Glutamatergic neuron (in vitro differentiated cells): ENCODE data around the gene AP3D1. TPM values are rescaled to one million over a fixed set of nuclear protein-coding genes. Genes with fewer than 3 reads are reported as not detected.
A peak's percentile ranks its signal among the peaks of the same experiment; 100 is the strongest.
"Not testable (repeated sequence)": the region's sequence is repeated elsewhere in the genome, so short reads cannot be mapped to it uniquely, and the experiment has no call there.

Experiments
- DNase-seq: peaks from one replicate; pipeline ENCODE4 v3.0.0; 2022
- H3K27ac Mint-ChIP-seq: one replicate; pipeline ENCODE4 v1.8.0; 2020; ENCODE audit warnings: mild to moderate bottlenecking, mixed read lengths, inconsistent platforms; ENCODE audit not compliant: unreplicated experiment
- H3K27me3 Mint-ChIP-seq: one replicate; pipeline ENCODE4 v1.8.0; 2020; ENCODE audit warnings: mild to moderate bottlenecking, moderate library complexity, mixed read lengths, inconsistent platforms; ENCODE audit not compliant: unreplicated experiment
- H3K36me3 Mint-ChIP-seq: one replicate; pipeline ENCODE4 v1.8.0; 2020; ENCODE audit warnings: mild to moderate bottlenecking, mixed read lengths, inconsistent platforms; ENCODE audit not compliant: unreplicated experiment
- H3K4me1 Mint-ChIP-seq: one replicate; pipeline ENCODE4 v1.8.0; 2020; ENCODE audit warnings: mild to moderate bottlenecking, low read depth, mixed read lengths, inconsistent platforms; ENCODE audit not compliant: unreplicated experiment
- H3K4me3 Mint-ChIP-seq: one replicate; pipeline ENCODE4 v1.8.0; 2020; ENCODE audit warnings: mild to moderate bottlenecking, mixed read lengths, inconsistent platforms; ENCODE audit not compliant: unreplicated experiment
- H3K9me3 Mint-ChIP-seq: one replicate; pipeline ENCODE4 v1.8.0; 2020; ENCODE audit warnings: mild to moderate bottlenecking, moderate library complexity, mixed read lengths, inconsistent platforms; ENCODE audit not compliant: unreplicated experiment
- CTCF ChIP-seq: fragments of 200-600 bp; sonication (generic); IDR thresholded peaks from one replicate; pipeline ENCODE4 v1.5.0; 2021; ENCODE audit not compliant: partially characterized antibody, unreplicated experiment
- long read RNA-seq: library from polyadenylated mRNA; unstranded; transcript quantifications from one replicate; pipeline ENCODE4 v2.0.0, GENCODE V29; 2020; ENCODE audit not compliant: unreplicated experiment
- total RNA-seq: library from RNA; stranded (reverse); fragmentation: NEBNext Ultra II Directional; extraction: Animal tissue kit (Norgen Biotek cat#: 25700); gene quantifications from one replicate; pipeline ENCODE4 v1.2.1, GENCODE V29; 2021; ENCODE audit not compliant: unreplicated experiment

AP3D1 gene
- total RNA-seq, result 133 TPM
- long read RNA-seq, partial matches to known transcripts, result 22 of 38 reads
- long read RNA-seq, other reads (novel, unspliced or antisense), result 13 of 38 reads

DNA sequence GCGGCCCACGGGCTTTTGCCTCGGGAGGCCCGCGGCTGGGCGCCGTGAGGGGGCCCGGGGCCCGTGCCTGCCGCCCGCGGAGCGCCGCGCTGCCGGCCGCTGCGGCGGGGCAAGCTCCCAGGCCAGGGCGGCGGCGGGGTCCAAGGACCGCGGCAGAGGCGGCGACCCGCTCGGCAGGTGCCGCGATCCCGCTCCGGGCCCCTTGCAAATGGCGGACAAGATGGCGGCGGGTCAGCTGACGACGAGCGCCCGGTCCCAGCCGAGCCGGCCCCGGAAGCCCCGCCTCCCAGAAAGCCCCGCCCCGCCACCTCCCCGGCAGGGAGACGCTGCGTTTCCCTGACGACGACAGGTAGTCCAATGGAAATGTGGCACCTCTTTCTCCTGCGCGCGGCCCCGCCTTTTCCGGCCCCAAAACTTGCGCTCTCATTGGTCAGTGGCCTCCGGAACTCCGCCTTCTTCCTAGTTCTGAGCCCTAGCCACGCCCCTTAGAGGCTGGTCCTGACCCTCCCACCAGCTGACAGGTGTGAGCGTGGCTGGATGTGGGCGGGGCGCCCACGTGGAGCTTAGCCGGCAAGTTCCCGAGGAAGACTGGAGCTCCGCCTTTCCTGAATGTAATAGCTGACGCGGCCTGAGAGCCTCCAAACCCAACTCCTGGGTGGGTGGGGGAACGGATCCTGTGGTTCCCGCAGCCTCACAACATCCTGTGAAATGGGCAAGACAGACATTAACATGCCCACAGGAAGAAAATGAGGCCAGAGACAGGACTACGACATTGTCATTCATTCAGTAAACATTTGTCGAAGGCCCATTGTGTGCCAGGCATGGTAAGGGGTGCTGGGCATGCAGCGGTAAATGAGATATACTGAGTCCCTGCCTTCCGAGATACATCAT is at the start of gene AP3D1:
Gene AP3D1 (minus strand): TSS at position 228 of the 891 bp plus-strand sequence. CDS start 232 bp downstream, outside the sequence.
- Mint-ChIP-seq H3K4me1 (peaks cover 8% of the 10 kb centered on the region), H3K27me3 (peaks cover 6% of the 10 kb centered on the region), H3K4me3 (peak within 1 kb of the TSS; percentile 89), H3K9me3 (peaks cover 3% of the 10 kb centered on the region), H3K27ac (peak within 1 kb of the TSS; percentile 84), H3K36me3 (no peaks in the 10 kb centered on the region)
- no peak for TF ChIP-seq CTCF
- peak; percentile 100 for DNase-seq

- not testable (repeated sequence) for DNase-seq, H3K27me3 Mint-ChIP-seq, H3K9me3 Mint-ChIP-seq, H3K27ac Mint-ChIP-seq, H3K36me3 Mint-ChIP-seq, H3K4me3 Mint-ChIP-seq, H3K4me1 Mint-ChIP-seq
Measured at GRCh38 chr19:2200624-2201294, 49.4 kb upstream of the AP3D1 start.

- peaks cover 8% of the 10 kb centered on the region for H3K27me3 Mint-ChIP-seq
- no peak for TF ChIP-seq CTCF
- H3K4me1 Mint-ChIP-seq, result peaks cover 8% of the 10 kb centered on the region
- H3K4me3 Mint-ChIP-seq, result no peak overlapping the region
- H3K36me3 Mint-ChIP-seq, result no peaks in the 10 kb centered on the region
- DNase-seq, result no peak
- peaks cover 8% of the 10 kb centered on the region for H3K9me3 Mint-ChIP-seq
- H3K27ac Mint-ChIP-seq, result no peak overlapping the region
Measured at GRCh38 chr19:2199861-2200623, 48.7 kb upstream of the AP3D1 start.

- Mint-ChIP-seq H3K9me3 (peaks cover 8% of the 10 kb centered on the region), H3K4me1 (peaks cover 8% of the 10 kb centered on the region), H3K27me3 (peaks cover 8% of the 10 kb centered on the region), H3K27ac (peak overlapping the region; percentile 82), H3K4me3 (peak overlapping the region; percentile 65), H3K36me3 (no peaks in the 10 kb centered on the region)
- DNase-seq, result peak; percentile 60
- TF ChIP-seq CTCF, result peak; percentile 65
Measured at GRCh38 chr19:2199215-2199614, 47.8 kb upstream of the AP3D1 start.

DNA sequence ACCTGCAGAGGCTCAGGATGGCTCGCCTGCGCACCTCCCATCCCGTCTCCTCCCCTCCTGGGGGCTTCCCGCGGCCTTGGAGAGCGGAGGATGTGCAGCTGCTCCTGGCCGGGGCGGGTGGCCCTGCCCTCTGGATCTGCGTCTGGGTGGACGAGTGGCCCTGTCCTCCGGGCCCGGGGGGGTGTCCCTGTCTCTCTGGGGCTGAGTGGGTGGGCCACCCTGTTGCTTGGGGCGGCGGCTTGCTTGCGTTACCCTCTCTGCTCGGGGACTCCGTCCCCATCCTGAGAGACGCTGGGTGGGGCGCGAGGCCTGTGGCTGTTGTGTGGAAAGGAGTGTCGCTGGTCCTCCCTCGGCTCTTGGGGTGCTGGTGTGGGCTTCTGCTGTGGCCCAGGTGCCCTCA is 47.0 kb upstream of the AP3D1 start:
- DNase-seq, result no peak
- Mint-ChIP-seq H3K27ac (no peak overlapping the region), H3K4me1 (peaks cover 8% of the 10 kb centered on the region), H3K36me3 (no peaks in the 10 kb centered on the region), H3K9me3 (peaks cover 8% of the 10 kb centered on the region), H3K27me3 (peaks cover 11% of the 10 kb centered on the region), H3K4me3 (no peak overlapping the region)
- TF ChIP-seq CTCF, result no peak
